Natural killer cell (primary cell): ENCODE results near the gene RGS19. TPM values are rescaled to one million over a fixed set of nuclear protein-coding genes. Genes with fewer than 3 reads are reported as not detected.

Experiments used
- ATAC-seq, 3 donors: fragments of 150-1000 bp in 2 of 3; fragments of 200-7000 bp in 1 of 3; cut with Tn5 transposase; 1 replicate in 1 of 3; 2 replicates in 2 of 3; pipeline ENCODE4 v1.10.0; 2021; ENCODE audit warnings: mild to moderate bottlenecking in 2 of 3, moderate library complexity in 2 of 3
- DNase-seq, 2 donors: peaks; one replicate each; pipeline versions ENCODE4 v3.0.0 to v3.0.0-alpha.2; 2013 to 2021; ENCODE audit warnings: mixed read lengths in 1 of 2
- H3K27ac ChIP-seq: one replicate; pipeline ENCODE4 v1.5.1; 2013; ENCODE audit warnings: mild to moderate bottlenecking, low read length
- H3K27me3 ChIP-seq: one replicate; pipeline ENCODE4 v1.6.1; 2013; ENCODE audit warnings: low read length; ENCODE audit not compliant: control insufficient read depth, insufficient read depth
- H3K36me3 ChIP-seq: one replicate; pipeline ENCODE4 v1.6.1; 2013; ENCODE audit warnings: low read length; ENCODE audit not compliant: control insufficient read depth, insufficient read depth
- H3K4me1 ChIP-seq: one replicate; pipeline ENCODE4 v1.6.1; 2013; ENCODE audit warnings: low read length; ENCODE audit not compliant: control insufficient read depth, insufficient read depth
- H3K4me3 ChIP-seq: one replicate; pipeline ENCODE4 v1.5.1; 2013; ENCODE audit warnings: low read length
- H3K9me3 ChIP-seq: one replicate; pipeline ENCODE4 v1.6.1; 2013; ENCODE audit warnings: low read length; ENCODE audit not compliant: control insufficient read depth, insufficient read depth
- H3K27ac Mint-ChIP-seq, 2 donors: one replicate each; pipeline ENCODE4 v1.8.0; 2022; ENCODE audit warnings: mild to moderate bottlenecking in 2 of 2, mixed read lengths in 2 of 2, moderate library complexity in 1 of 2
- H3K27me3 Mint-ChIP-seq, 2 donors: one replicate each; pipeline ENCODE4 v1.8.0; 2022; ENCODE audit warnings: low read depth in 2 of 2, mixed read lengths in 2 of 2
- H3K36me3 Mint-ChIP-seq: one replicate; pipeline ENCODE4 v1.8.0; 2022; ENCODE audit warnings: mixed read lengths
- H3K4me1 Mint-ChIP-seq, 2 donors: one replicate each; pipeline ENCODE4 v1.8.0; 2022; ENCODE audit warnings: mixed read lengths in 2 of 2
- H3K4me3 Mint-ChIP-seq: one replicate; pipeline ENCODE4 v1.8.0; 2022; ENCODE audit warnings: mild to moderate bottlenecking, moderate library complexity, mixed read lengths
- H3K9me3 Mint-ChIP-seq, 2 donors: one replicate each; pipeline ENCODE4 v1.8.0; 2022; ENCODE audit warnings: mixed read lengths in 2 of 2
- WGBS: methylation state at CpG from one replicate; pipeline ENCODE4 v1.1.7; 2013; ENCODE audit warnings: missing lambda C conversion rate; ENCODE audit not compliant: insufficient coverage; 5-methylcytosine and 5-hydroxymethylcytosine counted together
- intact Hi-C: fragments of 100-400 bp; cut with micrococcal nuclease; formaldehyde crosslinking; loops from one replicate; pipeline ENCODE4 v1.14.2; 2022
- total RNA-seq, 4 donors: library from RNA; stranded (reverse); fragments of 120-200 nt in 1 of 4; gene quantifications; one replicate each; pipeline versions ENCODE4 v1.2.3 to v1.2.4, GENCODE V29; 2013 to 2022
- TF ChIP-seq, protein P1 (sequence below): fragments of 200-600 bp; IDR thresholded peaks from one replicate; pipeline ENCODE4 v1.8.0; 2022; ENCODE audit warnings: antibody characterized with exemption

Gene RGS19
- total RNA-seq, 3 donors from 2014 or later (not counting 1 experiment from before 2014, with no cell fraction given): 61.9 to 76.4 (median 68.2) TPM

DNA sequence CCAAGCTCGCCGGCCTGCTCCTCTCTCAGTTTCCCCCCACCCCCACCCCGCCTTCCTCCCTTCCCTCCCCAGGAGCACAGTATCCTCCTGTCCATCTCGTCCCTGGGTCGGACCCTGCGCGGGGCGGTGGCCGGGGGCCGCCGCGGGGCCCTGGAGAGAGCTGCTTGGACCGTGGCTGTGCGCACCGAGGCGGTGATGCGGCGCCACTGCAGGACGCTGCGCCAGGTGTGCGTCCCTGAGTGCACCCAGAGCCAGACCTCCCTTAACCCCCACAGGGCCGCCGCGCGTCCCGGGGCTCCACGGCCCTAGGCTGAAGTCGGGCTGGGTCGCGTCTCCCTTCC is 41.1 kb downstream of the RGS19 start:
- Histone ChIP-seq H3K36me3 (peaks cover 3% of the 10 kb centered on the region), H3K4me3 (no peak overlapping the region), H3K27me3 (peaks cover 36% of the 10 kb centered on the region), H3K9me3 (no peaks in the 10 kb centered on the region), H3K4me1 (peaks cover 73% of the 10 kb centered on the region), H3K27ac (no peak overlapping the region)
- H3K9me3 Mint-ChIP-seq: no peaks in the 10 kb centered on the region
- H3K36me3 Mint-ChIP-seq: no peaks in the 10 kb centered on the region
- no peak overlapping the region for H3K27ac Mint-ChIP-seq
- ATAC-seq (peak; percentile 4 to 8 (median 8)), DNase-seq (no peak)
- intact Hi-C loops: loop anchor here (5.0 kb wide), 1 partner anchor 126 kb away; no protein-coding TSS in a partner anchor
- H3K27me3 Mint-ChIP-seq: peaks cover 7 to 17% of the 10 kb centered on the region in 2 donors
- 2% methylated on average over 29 of the region's 30 CpGs for WGBS
- TF ChIP-seq, protein P1, sequence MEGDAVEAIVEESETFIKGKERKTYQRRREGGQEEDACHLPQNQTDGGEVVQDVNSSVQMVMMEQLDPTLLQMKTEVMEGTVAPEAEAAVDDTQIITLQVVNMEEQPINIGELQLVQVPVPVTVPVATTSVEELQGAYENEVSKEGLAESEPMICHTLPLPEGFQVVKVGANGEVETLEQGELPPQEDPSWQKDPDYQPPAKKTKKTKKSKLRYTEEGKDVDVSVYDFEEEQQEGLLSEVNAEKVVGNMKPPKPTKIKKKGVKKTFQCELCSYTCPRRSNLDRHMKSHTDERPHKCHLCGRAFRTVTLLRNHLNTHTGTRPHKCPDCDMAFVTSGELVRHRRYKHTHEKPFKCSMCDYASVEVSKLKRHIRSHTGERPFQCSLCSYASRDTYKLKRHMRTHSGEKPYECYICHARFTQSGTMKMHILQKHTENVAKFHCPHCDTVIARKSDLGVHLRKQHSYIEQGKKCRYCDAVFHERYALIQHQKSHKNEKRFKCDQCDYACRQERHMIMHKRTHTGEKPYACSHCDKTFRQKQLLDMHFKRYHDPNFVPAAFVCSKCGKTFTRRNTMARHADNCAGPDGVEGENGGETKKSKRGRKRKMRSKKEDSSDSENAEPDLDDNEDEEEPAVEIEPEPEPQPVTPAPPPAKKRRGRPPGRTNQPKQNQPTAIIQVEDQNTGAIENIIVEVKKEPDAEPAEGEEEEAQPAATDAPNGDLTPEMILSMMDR: no peak
- no peak overlapping the region for H3K4me3 Mint-ChIP-seq
- peaks cover 5 to 15% of the 10 kb centered on the region in 2 donors for H3K4me1 Mint-ChIP-seq

DNA sequence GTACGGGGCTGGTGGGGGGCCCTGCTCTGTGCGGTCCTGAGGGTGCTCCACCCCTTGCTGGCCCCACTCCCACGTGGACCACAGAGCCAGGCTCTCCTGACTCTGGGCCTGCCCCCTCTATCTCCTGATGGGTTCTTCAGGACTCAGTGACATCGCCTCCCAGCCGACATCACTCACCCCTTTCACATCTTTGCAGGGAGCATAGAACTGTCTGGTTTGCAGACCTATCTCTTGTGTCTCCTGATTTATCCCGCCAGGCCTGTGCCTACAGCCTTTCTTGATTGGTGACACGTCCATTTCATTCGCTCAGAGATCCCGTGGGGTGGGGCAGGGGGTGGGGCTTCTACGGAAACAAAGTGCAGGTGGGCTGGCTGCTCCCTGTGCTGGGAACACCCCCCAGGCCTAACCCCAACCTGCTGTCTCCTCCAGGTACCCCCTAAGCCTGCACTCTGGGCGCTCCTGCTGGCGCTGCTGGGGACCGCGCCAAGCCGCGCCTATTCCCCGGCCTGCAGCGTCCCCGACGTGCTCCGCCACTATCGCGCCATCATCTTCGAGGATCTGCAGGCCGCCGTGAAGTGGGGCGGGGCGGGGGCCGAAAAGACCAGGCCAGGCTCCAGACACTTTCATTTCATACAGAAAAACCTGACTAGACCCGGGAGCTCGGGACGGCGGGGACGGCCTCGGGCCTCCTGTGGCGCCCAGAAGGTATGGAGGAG is 41.7 kb downstream of the RGS19 start:
- peak in 1 of 2 donors; percentile 34 for DNase-seq
- H3K4me3 ChIP-seq: no peak overlapping the region
- peaks cover 73% of the 10 kb centered on the region for H3K4me1 ChIP-seq

DNA sequence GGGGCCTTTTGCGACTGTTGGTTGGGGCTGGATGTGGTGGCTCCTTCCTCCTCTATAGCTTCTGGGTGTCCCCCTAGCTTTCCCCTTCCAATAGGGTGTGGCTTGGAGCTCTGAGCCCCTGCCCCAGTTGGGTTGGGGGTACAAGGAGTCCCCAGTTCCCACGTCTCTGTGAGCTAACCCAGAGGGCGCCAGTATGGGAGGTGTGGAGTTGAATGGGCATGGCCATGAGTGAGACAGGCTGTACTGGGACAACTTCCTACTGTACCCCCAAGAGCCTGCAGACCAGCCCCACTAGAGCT is 42.2 kb downstream of the RGS19 start:
- Histone ChIP-seq H3K9me3 (no peaks in the 10 kb centered on the region), H3K27ac (no peak overlapping the region), H3K27me3 (peaks cover 36% of the 10 kb centered on the region), H3K4me1 (peaks cover 70% of the 10 kb centered on the region), H3K4me3 (no peak overlapping the region), H3K36me3 (peaks cover 11% of the 10 kb centered on the region)
- TF ChIP-seq, protein P1: no peak
- Mint-ChIP-seq H3K9me3 (no peaks in the 10 kb centered on the region), H3K4me3 (no peak overlapping the region), H3K36me3 (no peaks in the 10 kb centered on the region), H3K27me3 (peaks cover 7 to 17% of the 10 kb centered on the region in 2 donors), H3K27ac (no peak overlapping the region), H3K4me1 (peaks cover 5 to 13% of the 10 kb centered on the region in 2 donors)
- intact Hi-C loops: loop anchor here (5.0 kb wide), 1 partner anchor 125 kb away; no protein-coding TSS in a partner anchor
- WGBS: 60% methylated on average over 3 of the region's 3 CpGs
- no peak for DNase-seq
- ATAC-seq: no peak

More for the DNA sequence above, 41.7 kb downstream of the RGS19 start:
- no peak for ATAC-seq
- Histone ChIP-seq H3K9me3 (no peaks in the 10 kb centered on the region), H3K27ac (no peak overlapping the region), H3K36me3 (peaks cover 7% of the 10 kb centered on the region), H3K27me3 (peaks cover 36% of the 10 kb centered on the region)
- intact Hi-C loops: loop anchor here (5.0 kb wide), 1 partner anchor 125 kb away; no protein-coding TSS in a partner anchor
- H3K4me3 Mint-ChIP-seq: peak overlapping the region; percentile 68
- H3K36me3 Mint-ChIP-seq: no peaks in the 10 kb centered on the region
- no peak overlapping the region for H3K27ac Mint-ChIP-seq
- TF ChIP-seq, protein P1: no peak
- 21% methylated on average over 36 of the region's 36 CpGs for WGBS
- H3K27me3 Mint-ChIP-seq: peaks cover 7 to 17% of the 10 kb centered on the region in 2 donors
- no peaks in the 10 kb centered on the region for H3K9me3 Mint-ChIP-seq
- peaks cover 5 to 15% of the 10 kb centered on the region in 2 donors for H3K4me1 Mint-ChIP-seq
